A549 treated with CpdA at 1 μM for 4 hours (cell line): Measurements from ENCODE around the gene TOB2. TPM values are rescaled to one million over a fixed set of nuclear protein-coding genes. Genes with fewer than 3 reads are reported as not detected.

Source experiments
- total RNA-seq: library from RNA; stranded (reverse); fragments of 200-300 nt; extraction: Qiagen RNA extraction; gene quantifications from 5 replicates; pipeline ENCODE4 v1.2.3, GENCODE V29; 2022; ENCODE audit warnings: low read depth

TOB2 gene, protein sequence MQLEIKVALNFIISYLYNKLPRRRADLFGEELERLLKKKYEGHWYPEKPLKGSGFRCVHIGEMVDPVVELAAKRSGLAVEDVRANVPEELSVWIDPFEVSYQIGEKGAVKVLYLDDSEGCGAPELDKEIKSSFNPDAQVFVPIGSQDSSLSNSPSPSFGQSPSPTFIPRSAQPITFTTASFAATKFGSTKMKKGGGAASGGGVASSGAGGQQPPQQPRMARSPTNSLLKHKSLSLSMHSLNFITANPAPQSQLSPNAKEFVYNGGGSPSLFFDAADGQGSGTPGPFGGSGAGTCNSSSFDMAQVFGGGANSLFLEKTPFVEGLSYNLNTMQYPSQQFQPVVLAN
- 21.3 to 23.8 TPM (median 21.8 TPM) in 5 replicates for total RNA-seq

DNA sequence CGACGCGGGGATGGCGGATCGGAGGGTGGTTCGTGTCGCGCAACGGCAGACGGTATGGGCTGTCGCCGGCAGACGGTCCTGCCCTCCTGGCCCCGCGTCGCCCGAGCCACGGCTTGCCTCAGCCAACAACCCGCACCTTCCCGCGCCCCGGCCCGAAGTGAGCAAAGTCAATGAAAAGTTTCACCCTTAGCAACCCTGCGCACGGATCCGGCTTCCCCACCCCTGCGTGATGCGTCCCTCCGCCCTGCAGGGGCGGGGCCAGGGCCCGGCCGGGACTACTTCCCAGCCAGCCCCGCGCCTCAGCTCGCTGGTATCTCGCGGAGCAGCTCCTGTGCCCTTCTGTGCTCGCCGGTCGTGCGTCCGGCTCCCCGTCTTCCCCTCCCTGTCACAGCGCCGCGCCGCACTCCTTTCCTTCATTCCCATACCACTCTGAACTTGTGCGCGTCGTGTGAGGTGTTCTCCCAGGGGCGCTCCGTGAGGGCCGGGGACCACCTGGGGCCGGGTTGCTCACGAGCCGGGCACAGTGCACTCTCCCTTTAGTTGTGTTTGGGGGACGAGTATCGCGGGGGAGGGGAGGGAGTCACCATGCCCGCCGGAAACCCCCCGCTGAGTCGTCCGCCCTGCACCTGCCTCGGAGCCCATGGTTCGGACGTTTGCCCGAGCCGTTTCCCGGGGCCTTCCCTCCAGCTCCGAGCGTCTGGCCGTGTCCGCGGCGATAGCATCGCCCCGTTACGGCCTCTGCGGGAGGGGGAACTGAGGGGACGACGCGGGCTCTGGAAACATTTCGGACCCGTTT is at the start of gene TOB2:
Gene TOB2, minus strand, starts transcription at position 163 of the 796 bp plus-strand sequence. CDS start 9,456 bp downstream, outside the sequence.

DNA sequence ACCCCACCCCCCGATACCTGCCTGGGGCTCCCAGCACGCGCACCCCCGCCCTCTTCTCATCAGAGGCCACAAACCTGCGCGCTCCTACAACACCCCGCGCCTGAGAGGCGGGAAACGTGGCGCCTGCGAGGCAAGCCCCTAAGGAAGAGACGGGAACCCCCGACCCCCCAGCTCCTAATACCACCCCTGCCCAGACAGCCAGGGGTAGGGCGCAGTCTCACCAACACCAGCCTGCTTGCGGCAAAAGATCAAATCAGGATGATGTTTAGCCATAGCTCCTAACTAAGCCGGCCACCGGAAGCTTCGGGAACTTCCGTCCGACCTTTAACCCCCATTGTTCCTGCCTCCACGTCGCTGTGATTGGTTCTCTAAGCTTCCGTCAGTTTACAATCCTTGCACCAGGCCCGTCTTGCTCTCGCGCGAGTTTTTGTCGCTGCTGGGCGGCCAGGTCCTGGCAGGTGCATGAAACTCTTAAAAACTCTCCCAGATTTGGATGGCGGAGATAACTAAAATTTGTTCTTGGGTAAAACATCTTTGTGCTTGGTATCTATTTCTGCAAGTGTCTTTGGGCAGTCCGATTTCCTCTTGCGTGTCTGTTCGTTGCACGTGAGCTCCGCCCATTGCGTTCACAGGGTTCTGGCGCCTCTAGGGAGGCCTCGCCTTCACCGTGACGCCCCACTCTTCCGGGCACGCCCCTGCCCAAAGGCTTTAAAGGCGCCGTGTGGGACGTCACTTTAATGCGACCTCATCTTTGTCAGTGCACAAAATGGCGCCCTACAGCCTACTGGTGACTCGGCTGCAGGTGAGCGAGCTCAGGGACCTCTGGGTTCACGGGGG is 22.0 kb upstream of the TOB2 start, which contains the start of the genes ACO2 and PHF5A:
Gene ACO2, plus strand, starts transcription at position 737 of the 837 bp plus-strand sequence. Its CDS starts 30 bp downstream, at position 767.
Gene PHF5A, minus strand, starts transcription at position 312 of the 837 bp plus-strand sequence. Its CDS starts 39 bp downstream, at position 273.

Other genes with a start within 250 kb of the TOB2 start
- 17.9 to 20.1 TPM (median 19.4 TPM) in 5 replicates for gene L3MBTL2, start 241.5 kb downstream of the TOB2 start, total RNA-seq
- gene CHADL, start 205.9 kb downstream of the TOB2 start, total RNA-seq = not detected in 5 replicates
- 82.6 to 109 TPM (median 105 TPM) in 5 replicates for gene RANGAP1, start 160.6 kb downstream of the TOB2 start, total RNA-seq
- gene ZC3H7B, start 145.3 kb downstream of the TOB2 start, total RNA-seq = 21.8 to 27.8 TPM (median 25.0 TPM) in 5 replicates
- 0.96 to 1.4 TPM (median 1.0 TPM) in 5 replicates for gene TEF, start 64.9 kb downstream of the TOB2 start, total RNA-seq
- gene PHF5A, start 21.9 kb upstream of the TOB2 start, total RNA-seq = 62.0 to 76.5 TPM (median 68.6 TPM) in 5 replicates
- gene ACO2, start 22.3 kb upstream of the TOB2 start, total RNA-seq = 45.2 to 48.6 TPM (median 47.0 TPM) in 5 replicates
- 29.9 to 51.9 TPM (median 46.8 TPM) in 5 replicates for gene POLR3H, start 97.7 kb upstream of the TOB2 start, total RNA-seq
- 1.9 to 3.6 TPM (median 2.2 TPM) in 5 replicates for gene CSDC2, start 114.2 kb upstream of the TOB2 start, total RNA-seq
- 24.4 to 29.8 TPM (median 28.7 TPM) in 5 replicates for gene PMM1, start 143.0 kb upstream of the TOB2 start, total RNA-seq
- 15.4 to 19.4 TPM (median 16.3 TPM) in 5 replicates for gene DESI1, start 174.2 kb upstream of the TOB2 start, total RNA-seq
- gene XRCC6, start 174.5 kb upstream of the TOB2 start, total RNA-seq = 292 to 348 TPM (median 308 TPM) in 5 replicates
- gene SNU13, start 242.1 kb upstream of the TOB2 start, total RNA-seq = 104 to 216 TPM (median 183 TPM) in 5 replicates